BJ (cell line): ENCODE results near the gene OXT. TPM values are rescaled to one million over a fixed set of nuclear protein-coding genes. Genes with fewer than 3 reads are reported as not detected.

Source experiments
- CTCF ChIA-PET: fragments of 350-600 bp; formaldehyde crosslinking; extraction: SDS; loops from one replicate; lab custom pipeline; 2021; ENCODE audit warnings: antibody characterized with exemption, inconsistent platforms; lab: Yijun Ruan, JAX
- POLR2A ChIA-PET: fragments of 300-600 bp; sonication (Branson Sonifier 250); formaldehyde crosslinking; extraction: SDS; loops from one replicate; lab custom pipeline; 2021; ENCODE audit warnings: antibody characterized with exemption; lab: Charles Lee
- DNase-seq: peaks from one replicate; pipeline ENCODE4 v3.0.0-alpha.2; 2011; ENCODE audit warnings: low read depth
- H3K27me3 ChIP-seq: 2 replicates; pipeline ENCODE4 v1.6.0; 2011; ENCODE audit warnings: low read length; ENCODE audit not compliant: control insufficient read depth, insufficient read depth
- H3K36me3 ChIP-seq: 2 replicates; pipeline ENCODE4 v1.5.1; 2011; ENCODE audit warnings: low read length; ENCODE audit not compliant: control insufficient read depth, insufficient read depth
- H3K4me3 ChIP-seq: 2 replicates; pipeline ENCODE4 v1.5.1; 2011; ENCODE audit warnings: low read depth, mild to moderate bottlenecking, control low read depth, low read length
- polyA plus RNA-seq: library from polyadenylated mRNA; depleted of rRNA; stranded (reverse); fragments of >200 nt; gene quantifications from 2 replicates; pipeline ENCODE4 v1.2.3, GENCODE V29; 2011
- TF ChIP-seq, protein P1 (sequence below): IDR thresholded peaks from 2 replicates; pipeline ENCODE4 v1.5.1; 2011; ENCODE audit warnings: low read depth, mild to moderate bottlenecking, control low read depth, inconsistent platforms, low read length, moderate library complexity; ENCODE audit not compliant: insufficient read depth

The OXT gene
- polyA plus RNA-seq, 1 experiment = not detected

DNA sequence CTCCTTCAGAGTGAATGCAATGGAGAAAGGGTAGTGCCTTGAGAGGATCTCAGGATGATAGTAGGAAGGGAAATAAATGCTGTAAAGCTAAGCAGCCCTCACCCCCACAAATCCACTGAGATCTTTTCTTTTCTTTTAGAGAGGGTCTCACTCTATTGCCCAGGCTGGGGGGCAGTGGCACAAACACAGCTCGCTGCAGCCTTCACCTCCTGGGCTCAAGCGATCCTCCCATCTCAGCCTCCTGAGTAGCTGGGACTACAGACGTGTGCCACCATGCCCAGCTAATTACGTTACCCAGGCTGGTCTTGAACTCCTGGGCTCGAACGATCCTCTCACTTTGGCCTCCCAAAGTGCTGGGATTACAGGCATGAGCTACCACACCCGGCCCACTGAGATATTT is 29.1 kb downstream of the OXT start:
- TF ChIP-seq, protein P1, sequence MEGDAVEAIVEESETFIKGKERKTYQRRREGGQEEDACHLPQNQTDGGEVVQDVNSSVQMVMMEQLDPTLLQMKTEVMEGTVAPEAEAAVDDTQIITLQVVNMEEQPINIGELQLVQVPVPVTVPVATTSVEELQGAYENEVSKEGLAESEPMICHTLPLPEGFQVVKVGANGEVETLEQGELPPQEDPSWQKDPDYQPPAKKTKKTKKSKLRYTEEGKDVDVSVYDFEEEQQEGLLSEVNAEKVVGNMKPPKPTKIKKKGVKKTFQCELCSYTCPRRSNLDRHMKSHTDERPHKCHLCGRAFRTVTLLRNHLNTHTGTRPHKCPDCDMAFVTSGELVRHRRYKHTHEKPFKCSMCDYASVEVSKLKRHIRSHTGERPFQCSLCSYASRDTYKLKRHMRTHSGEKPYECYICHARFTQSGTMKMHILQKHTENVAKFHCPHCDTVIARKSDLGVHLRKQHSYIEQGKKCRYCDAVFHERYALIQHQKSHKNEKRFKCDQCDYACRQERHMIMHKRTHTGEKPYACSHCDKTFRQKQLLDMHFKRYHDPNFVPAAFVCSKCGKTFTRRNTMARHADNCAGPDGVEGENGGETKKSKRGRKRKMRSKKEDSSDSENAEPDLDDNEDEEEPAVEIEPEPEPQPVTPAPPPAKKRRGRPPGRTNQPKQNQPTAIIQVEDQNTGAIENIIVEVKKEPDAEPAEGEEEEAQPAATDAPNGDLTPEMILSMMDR = no peak
- Histone ChIP-seq H3K36me3 (no peaks in the 10 kb centered on the region), H3K27me3 (no peaks in the 10 kb centered on the region), H3K4me3 (no peak overlapping the region)
- ChIA-PET CTCF (interaction anchor here (1.2 to 1.9 kb wide), 4 partner anchors 14 to 47 kb away, joined by 3 to 4 read pairs (median 4); no protein-coding TSS in a partner anchor), POLR2A (no interaction called here)
- no peak for DNase-seq

DNA sequence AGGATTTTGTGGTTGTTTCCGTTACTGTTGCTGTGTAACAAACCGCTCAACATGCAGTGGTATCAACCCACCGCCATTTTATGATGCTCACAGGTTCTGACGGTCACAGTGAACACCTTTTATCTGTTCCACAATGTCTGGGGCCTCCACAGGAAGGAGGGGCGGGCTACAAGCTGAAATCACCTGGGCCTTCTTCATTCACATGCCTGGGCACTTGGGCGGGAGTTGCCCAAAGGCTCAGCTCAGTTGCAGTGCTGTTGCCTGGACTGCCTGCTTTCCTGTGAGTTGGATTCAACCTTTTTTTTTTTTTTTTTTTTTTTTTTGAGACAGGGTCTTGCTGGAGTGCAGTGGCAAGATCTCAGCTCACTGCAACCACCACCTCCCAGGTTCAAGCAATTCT is 29.8 kb downstream of the OXT start:
- DNase-seq = no peak
- no peak overlapping the region for H3K4me3 ChIP-seq
- CTCF ChIA-PET = interaction anchor here (1.2 to 1.9 kb wide), 3 partner anchors 15 to 48 kb away, joined by 3 to 4 read pairs (median 3); no protein-coding TSS in a partner anchor
- no peaks in the 10 kb centered on the region for H3K36me3 ChIP-seq
- H3K27me3 ChIP-seq = no peaks in the 10 kb centered on the region
- POLR2A ChIA-PET = no interaction called here
- TF ChIP-seq, protein P1 = no peak

DNA sequence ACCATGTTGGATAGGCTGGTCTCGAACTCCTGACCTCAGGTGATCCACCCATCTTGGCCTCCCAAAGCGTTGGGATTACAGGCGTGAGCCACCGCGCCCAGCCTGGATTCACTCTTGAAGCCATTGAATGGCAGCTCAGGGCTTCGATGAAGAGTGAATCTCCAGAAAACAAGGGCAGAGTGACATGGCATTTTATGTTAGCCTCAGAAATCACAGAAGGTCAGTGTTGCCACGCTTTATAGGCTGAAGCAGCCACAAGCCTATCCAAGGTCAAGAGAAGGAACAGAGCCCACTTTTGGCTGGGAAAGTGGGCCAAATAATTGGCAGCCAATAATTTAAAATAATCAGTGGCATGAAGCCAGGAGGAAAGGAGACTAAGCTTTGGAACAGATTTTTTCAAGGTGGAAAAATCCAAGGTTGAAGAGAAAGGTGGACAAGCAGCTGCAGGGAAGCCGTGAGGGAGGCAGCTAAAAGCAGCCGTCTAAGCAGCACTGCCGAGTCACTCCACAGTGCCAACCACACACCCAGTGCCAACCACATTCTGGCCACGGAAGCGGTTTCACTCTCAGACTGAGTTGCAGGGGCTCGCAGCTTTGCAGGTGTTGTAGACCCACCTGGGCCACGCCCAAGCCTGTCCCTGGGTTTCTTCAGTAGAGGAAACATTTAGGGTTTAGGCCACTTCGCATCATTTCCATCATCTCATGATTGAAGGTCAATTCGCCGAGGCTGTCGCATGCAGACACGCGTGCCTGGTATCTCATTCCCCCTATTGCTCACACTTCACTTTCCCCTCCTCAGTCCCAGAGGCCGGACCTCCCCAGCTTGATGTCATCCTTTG is 30.5 kb downstream of the OXT start:
- Histone ChIP-seq H3K4me3 (no peak overlapping the region), H3K36me3 (no peaks in the 10 kb centered on the region), H3K27me3 (no peaks in the 10 kb centered on the region)
- TF ChIP-seq, protein P1 = no peak
- ChIA-PET POLR2A (no interaction called here), CTCF (interaction anchor here (1.9 kb wide), 1 partner anchor 49 kb away, joined by 4 read pairs; no protein-coding TSS in a partner anchor)
- no peak for DNase-seq

DNA sequence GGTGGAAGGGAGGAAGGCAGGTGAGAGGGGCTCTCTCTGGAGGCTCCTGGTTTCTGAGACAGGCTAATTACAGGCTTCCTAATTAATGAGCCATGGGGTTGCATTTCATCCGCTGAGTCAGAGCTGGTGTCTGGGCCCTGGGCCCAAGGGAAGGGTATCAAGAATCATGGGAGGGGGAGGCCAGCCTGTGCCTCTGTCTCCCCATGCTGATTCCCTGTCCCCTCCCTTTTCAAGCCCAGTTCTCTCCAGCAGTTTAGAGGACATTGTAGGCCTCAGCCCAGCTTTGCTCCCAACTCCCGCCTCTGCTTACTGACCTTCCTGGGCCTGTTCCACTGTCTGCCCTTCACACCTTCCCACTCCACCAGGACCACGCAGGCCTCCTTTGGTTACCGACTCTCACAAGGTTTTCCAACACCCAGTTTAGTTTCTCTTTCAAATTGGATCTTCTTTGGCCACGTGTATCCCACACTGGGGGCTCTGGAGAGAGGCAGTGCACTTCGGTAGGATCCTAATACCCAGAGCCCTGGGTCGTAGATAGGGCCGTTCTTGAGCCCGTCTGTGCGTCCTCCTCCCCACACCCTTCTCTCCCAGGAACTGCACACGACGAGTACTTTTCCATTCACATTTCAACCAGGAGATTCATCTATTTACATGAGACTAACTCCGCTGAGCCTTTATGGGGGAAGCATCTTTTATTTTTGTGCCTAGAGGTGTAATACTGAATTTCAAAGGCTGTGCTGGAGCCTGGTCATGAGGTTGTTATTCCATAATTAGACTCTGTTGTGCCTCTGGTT is 31.4 kb downstream of the OXT start:
- CTCF ChIA-PET = interaction anchor here (1.4 to 1.9 kb wide), 2 partner anchors 13 to 49 kb away, joined by 4 to 5 read pairs; no protein-coding TSS in a partner anchor

More for the DNA sequence above, 31.4 kb downstream of the OXT start:
- Histone ChIP-seq H3K4me3 (no peak overlapping the region), H3K36me3 (no peaks in the 10 kb centered on the region), H3K27me3 (no peaks in the 10 kb centered on the region)
- POLR2A ChIA-PET = no interaction called here
- TF ChIP-seq, protein P1 = no peak
- no peak for DNase-seq
